Liver (tissue), 9 donors: ENCODE measurements around the gene OTOF. TPM values are rescaled to one million over a fixed set of nuclear protein-coding genes. Genes with fewer than 3 reads are reported as not detected.

Source experiments
- DNase-seq: peaks from one replicate; pipeline ENCODE4 v3.0.0-alpha.2; 2017; ENCODE audit warnings: low spot score
- H3K27ac ChIP-seq, 2 donors: one replicate each; pipeline ENCODE4 v1.7.0; 2013; ENCODE audit warnings: inconsistent platforms in 2 of 2, low read length in 2 of 2, control low read depth in 1 of 2, low read depth in 1 of 2, mild to moderate bottlenecking in 1 of 2
- H3K27me3 ChIP-seq, 4 donors: one replicate each; pipeline versions ENCODE4 v1.6.1 to v1.7.0; 2013; ENCODE audit warnings: low read length in 3 of 4, inconsistent platforms in 1 of 4, mild to moderate bottlenecking in 1 of 4, moderate library complexity in 1 of 4; ENCODE audit not compliant: control insufficient read depth in 4 of 4, insufficient read depth in 4 of 4
- H3K36me3 ChIP-seq, 4 donors: one replicate each; pipeline versions ENCODE4 v1.6.1 to v1.7.0; 2013; ENCODE audit warnings: low read length in 3 of 4, mild to moderate bottlenecking in 3 of 4, low read depth in 1 of 4, moderate library complexity in 1 of 4; ENCODE audit not compliant: control insufficient read depth in 4 of 4, insufficient read depth in 3 of 4
- H3K4me1 ChIP-seq, 4 donors: one replicate each; pipeline versions ENCODE4 v1.6.1 to v1.7.0; 2013; ENCODE audit warnings: low read length in 3 of 4, mild to moderate bottlenecking in 3 of 4, moderate library complexity in 1 of 4; ENCODE audit not compliant: control insufficient read depth in 4 of 4, insufficient read depth in 4 of 4
- H3K4me3 ChIP-seq, 3 donors: one replicate each; pipeline versions ENCODE4 v1.6.1 to v1.7.0; 2013; ENCODE audit warnings: low read length in 3 of 3, control low read depth in 1 of 3, low read depth in 1 of 3, mild to moderate bottlenecking in 1 of 3
- H3K9ac ChIP-seq, 2 donors: one replicate each; pipeline ENCODE4 v1.7.0; 2013; ENCODE audit warnings: low read length in 2 of 2, mild to moderate bottlenecking in 2 of 2, moderate library complexity in 2 of 2, control low read depth in 1 of 2, low read depth in 1 of 2
- H3K9me3 ChIP-seq, 4 donors: one replicate each; pipeline versions ENCODE4 v1.6.1 to v1.7.0; 2013; ENCODE audit warnings: low read length in 3 of 4; ENCODE audit not compliant: control insufficient read depth in 4 of 4
- ATF3 ChIP-seq: IDR thresholded peaks from 2 replicates; pipeline ENCODE4 v1.6.1; 2016; ENCODE audit warnings: antibody characterized with exemption
- CTCF ChIP-seq: fragments of 150-350 bp; IDR thresholded peaks from 2 replicates; pipeline ENCODE4 v1.5.1; 2017; ENCODE audit warnings: improper control_type of control experiment, low read depth, low read length; ENCODE audit not compliant: missing input control
- EGR1 ChIP-seq, 2 donors: IDR thresholded peaks; 2 replicates each; pipeline ENCODE4 v1.6.1; 2016 to 2018; ENCODE audit warnings: antibody characterized with exemption in 2 of 2, low read depth in 2 of 2
- FOXA1 ChIP-seq: IDR thresholded peaks from 2 replicates; pipeline ENCODE4 v1.6.1; 2016; ENCODE audit warnings: antibody characterized with exemption
- FOXA2 ChIP-seq: IDR thresholded peaks from 2 replicates; pipeline ENCODE4 v1.6.1; 2016; ENCODE audit warnings: antibody characterized with exemption
- GABPA ChIP-seq, 2 donors: IDR thresholded peaks in 1 of 2; conservative IDR thresholded peaks in 1 of 2; 2 replicates each; pipeline ENCODE4 v1.6.1; 2016; ENCODE audit warnings: antibody characterized with exemption in 2 of 2, mild to moderate bottlenecking in 1 of 2, moderate library complexity in 1 of 2
- HNF4A ChIP-seq, 2 donors: conservative IDR thresholded peaks; 2 replicates each; pipeline ENCODE4 v1.6.1; 2016; ENCODE audit warnings: antibody characterized with exemption in 2 of 2, mild to moderate bottlenecking in 2 of 2
- HNF4G ChIP-seq: IDR thresholded peaks from 2 replicates; pipeline ENCODE4 v1.6.1; 2016; ENCODE audit warnings: antibody characterized with exemption
- JUND ChIP-seq, 2 donors: IDR thresholded peaks; 2 replicates each; pipeline ENCODE4 v1.6.1; 2016; ENCODE audit warnings: antibody characterized with exemption in 2 of 2
- MAX ChIP-seq: IDR thresholded peaks from 2 replicates; pipeline ENCODE4 v1.6.1; 2016; ENCODE audit warnings: antibody characterized with exemption
- NR2F2 ChIP-seq: IDR thresholded peaks from 2 replicates; pipeline ENCODE4 v1.6.1; 2016; ENCODE audit warnings: antibody characterized with exemption
- RAD21 ChIP-seq, 2 donors: IDR thresholded peaks; 2 replicates each; pipeline ENCODE4 v1.6.1; 2016; ENCODE audit warnings: antibody characterized with exemption in 2 of 2, mild to moderate bottlenecking in 2 of 2
- REST ChIP-seq: IDR thresholded peaks from 2 replicates; pipeline ENCODE4 v1.6.1; 2016; ENCODE audit warnings: antibody characterized with exemption, mild to moderate bottlenecking
- RXRA ChIP-seq, 2 donors: IDR thresholded peaks; 2 replicates each; pipeline ENCODE4 v1.6.1; 2017 to 2018; ENCODE audit warnings: antibody characterized with exemption in 2 of 2, mild to moderate bottlenecking in 1 of 2
- SP1 ChIP-seq: IDR thresholded peaks from 2 replicates; pipeline ENCODE4 v1.6.1; 2018; ENCODE audit warnings: antibody characterized with exemption, mild to moderate bottlenecking
- TAF1 ChIP-seq: conservative IDR thresholded peaks from 2 replicates; pipeline ENCODE4 v1.6.1; 2016; ENCODE audit warnings: antibody characterized with exemption, mild to moderate bottlenecking
- YY1 ChIP-seq: IDR thresholded peaks from 2 replicates; pipeline ENCODE4 v1.6.1; 2016; ENCODE audit warnings: antibody characterized with exemption, mild to moderate bottlenecking
- ZBTB33 ChIP-seq: IDR thresholded peaks from 2 replicates; pipeline ENCODE4 v1.6.1; 2016; ENCODE audit warnings: antibody characterized with exemption
- WGBS: extraction: QIAGEN DNeasy Blood & Tissue Kit; methylation state at CpG from one replicate; pipeline ENCODE4 v1.1.7; 2013; 5-methylcytosine and 5-hydroxymethylcytosine counted together
- polyA plus RNA-seq, 2 donors: library from polyadenylated mRNA; stranded (reverse) in 1 of 2; unstranded in 1 of 2; fragments of 200-250 nt in 1 of 2; fragments of >200 nt in 1 of 2; fragmentation: Nextera tagmentation in 1 of 2; extraction: Ambion mirVana in 1 of 2; gene quantifications; one replicate each; pipeline versions ENCODE4 v1.2.1 to v1.2.3, GENCODE V29; 2013 to 2015
- total RNA-seq, 2 donors: library from RNA; depleted of rRNA; stranded (reverse); fragments of >200 nt; gene quantifications; one replicate each; pipeline ENCODE4 v1.2.3, GENCODE V29; 2014
- donor health status: healthy.
- donor health status: healthy.
- donor health status: healthy.
- donor health status: healthy.
- donor health status: healthy.

The OTOF gene
- total and polyA plus RNA-seq, 4 donors = 0.06 to 0.28 (median 0.07) TPM; not detected in 1

- no peak for TF ChIP-seq FOXA2
Measured at GRCh38 chr2:26477126-26477910, 606 bp downstream of the OTOF start (continued).

GRCh38 chr2:26475832-26476501 lies 2.0 kb downstream of the OTOF start:
- DNase-seq = no peak
- no peak overlapping the region for H3K4me3 ChIP-seq
- no peaks in the 10 kb centered on the region for H3K9me3 ChIP-seq
- no peaks in the 10 kb centered on the region for H3K27me3 ChIP-seq
- H3K4me1 ChIP-seq = no peaks in the 10 kb centered on the region
- H3K27ac ChIP-seq = no peak overlapping the region
- H3K9ac ChIP-seq = no peak overlapping the region
- H3K36me3 ChIP-seq = no peaks in the 10 kb centered on the region
- WGBS = 87% methylated on average over 22 of the region's 22 CpGs
- TF ChIP-seq MAX = no peak
- TF ChIP-seq YY1 = no peak
- TF ChIP-seq NR2F2 = no peak
- TF ChIP-seq TAF1 = no peak
- TF ChIP-seq ATF3 = no peak
- no peak for TF ChIP-seq REST
- TF ChIP-seq FOXA1 = no peak
- TF ChIP-seq SP1 = no peak
- TF ChIP-seq GABPA (IDR thresholded peaks at IDR 0.05 in 1 of 2, conservative IDR thresholded peaks at IDR 0.05 in 1 of 2) = no peak
- no peak for TF ChIP-seq RAD21 (IDR thresholded peaks at IDR 0.05)
- no peak for TF ChIP-seq JUND (IDR thresholded peaks at IDR 0.05)
- TF ChIP-seq RXRA (IDR thresholded peaks at IDR 0.05) = no peak
- TF ChIP-seq ZBTB33 = no peak
- no peak for TF ChIP-seq HNF4A (conservative IDR thresholded peaks at IDR 0.05)
- no peak for TF ChIP-seq HNF4G
- no peak for TF ChIP-seq EGR1 (IDR thresholded peaks at IDR 0.05; ENCODE audit: low read depth in 2 of 2)
- no peak for TF ChIP-seq FOXA2
- no peak for TF ChIP-seq CTCF
